Stimulated activated CD8-positive, alpha-beta memory T cell treated with anti-CD3 and anti-CD28 coated beads, Interleukin-4, amount 100 ng/mL, for 24 hours (primary cell): Measurements from ENCODE around the gene ALDH3A2.
"Not testable (repeated sequence)": the region's sequence is repeated elsewhere in the genome, so short reads cannot be mapped to it uniquely, and the experiment has no call there.

ENCODE experiments used
- DNase-seq: peaks from one replicate; pipeline ENCODE4 v3.0.0-alpha.2; 2020; ENCODE audit warnings: low read depth

The ALDH3A2 gene

GRCh38 chr17:19651451-19652238, 3.1 kb downstream of the ALDH3A2 start:
- no peak for DNase-seq

GRCh38 chr17:19652595-19652994, 4.0 kb downstream of the ALDH3A2 start:
- no peak for DNase-seq

- no peak for DNase-seq
Measured at GRCh38 chr17:19654342-19654886, 5.9 kb downstream of the ALDH3A2 start.

GRCh38 chr17:19654896-19655295, 6.3 kb downstream of the ALDH3A2 start:
- DNase-seq = no peak

DNA sequence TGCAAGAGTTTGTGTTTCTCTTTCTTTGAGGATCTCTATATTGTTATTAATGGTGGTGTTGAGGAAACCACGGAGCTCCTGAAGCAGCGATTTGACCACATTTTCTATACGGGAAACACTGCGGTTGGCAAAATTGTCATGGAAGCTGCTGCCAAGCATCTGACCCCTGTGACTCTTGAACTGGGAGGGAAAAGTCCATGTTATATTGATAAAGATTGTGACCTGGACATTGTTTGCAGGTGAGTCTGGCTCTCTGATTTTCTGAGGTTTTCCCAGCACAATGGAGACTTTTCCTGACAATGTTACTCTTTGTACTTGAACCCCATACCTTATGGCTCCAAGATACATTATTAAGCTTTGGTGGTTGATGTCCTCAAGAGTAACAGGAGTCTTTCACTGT, 7.8 kb downstream of the ALDH3A2 start:
- DNase-seq = no peak

GRCh38 chr17:19656851-19657581, 8.5 kb downstream of the ALDH3A2 start:
- no peak for DNase-seq

DNA sequence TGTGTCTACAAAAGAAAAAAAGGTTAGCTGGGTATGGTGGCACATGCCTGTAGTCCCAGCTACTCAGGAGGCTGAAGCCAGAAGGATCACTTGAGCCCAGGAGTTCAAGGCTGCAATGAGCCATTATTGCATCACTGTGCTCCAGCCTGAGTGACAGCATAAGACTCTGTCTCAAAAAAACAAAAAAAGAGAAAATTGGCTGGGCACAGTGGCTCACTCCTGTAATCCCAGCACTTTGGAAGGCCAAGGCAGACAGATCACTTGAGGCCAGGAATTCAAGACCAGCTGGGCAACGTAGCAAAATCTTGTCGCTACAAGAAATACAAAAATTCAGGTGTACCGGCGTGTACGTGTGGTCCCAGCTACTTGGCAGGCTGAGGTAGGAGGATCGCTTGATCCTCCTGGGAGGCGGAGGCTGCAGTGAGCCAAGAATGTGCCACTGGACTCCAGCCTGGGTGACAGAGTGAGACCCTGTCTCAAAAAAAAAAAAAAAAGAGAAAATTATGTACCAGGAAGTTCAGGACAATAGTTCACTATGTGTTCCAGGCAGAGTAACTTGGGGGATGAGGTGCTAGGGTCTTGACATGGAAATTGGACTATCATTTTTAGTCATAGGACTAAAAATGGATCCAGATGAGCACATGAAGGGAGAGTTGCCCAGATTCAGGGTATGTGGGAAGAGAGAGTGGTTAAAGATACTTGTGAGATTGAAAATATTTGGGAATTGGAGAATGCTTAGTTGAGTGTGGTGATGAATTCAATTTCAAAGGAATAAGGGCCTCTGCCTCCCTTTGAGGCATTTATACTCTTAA, 11.0 kb downstream of the ALDH3A2 start:
- DNase-seq = no peak

GRCh38 chr17:19660219-19660870, 11.8 kb downstream of the ALDH3A2 start:
- no peak for DNase-seq

DNA sequence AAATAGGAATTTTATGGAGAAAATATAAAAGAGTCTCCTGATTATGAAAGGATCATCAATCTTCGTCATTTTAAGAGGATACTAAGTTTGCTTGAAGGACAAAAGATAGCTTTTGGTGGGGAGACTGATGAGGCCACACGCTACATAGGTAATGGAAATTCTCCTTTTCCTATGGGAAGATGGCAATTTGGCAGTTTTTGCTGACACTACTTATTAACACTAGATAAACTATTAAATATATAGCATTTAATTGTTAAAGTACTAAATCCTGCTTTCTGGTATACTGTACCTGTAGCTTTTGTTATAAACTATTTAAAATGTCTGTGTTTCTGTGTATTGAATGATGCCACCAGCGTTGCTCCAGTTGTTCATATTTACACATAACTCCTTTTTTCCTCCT, 12.6 kb downstream of the ALDH3A2 start:
- no peak for DNase-seq

DNA sequence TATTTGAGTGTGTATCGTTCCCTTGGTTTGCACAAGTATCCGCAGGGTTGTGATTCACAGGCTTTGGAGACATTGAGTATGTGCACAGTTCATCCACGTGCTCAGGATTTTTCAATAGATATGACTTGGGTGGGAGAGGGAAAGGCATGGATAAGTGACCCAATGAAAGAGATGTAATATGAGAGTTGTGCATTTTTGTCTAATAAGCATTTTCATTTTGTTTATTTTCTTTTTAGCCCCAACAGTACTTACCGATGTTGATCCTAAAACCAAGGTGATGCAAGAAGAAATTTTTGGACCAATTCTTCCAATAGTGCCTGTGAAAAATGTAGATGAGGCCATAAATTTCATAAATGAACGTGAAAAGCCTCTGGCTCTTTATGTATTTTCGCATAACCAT, 14.5 kb downstream of the ALDH3A2 start:
- no peak for DNase-seq

- no peak for DNase-seq
Measured at GRCh38 chr17:19664136-19664820, 15.7 kb downstream of the ALDH3A2 start.

DNA sequence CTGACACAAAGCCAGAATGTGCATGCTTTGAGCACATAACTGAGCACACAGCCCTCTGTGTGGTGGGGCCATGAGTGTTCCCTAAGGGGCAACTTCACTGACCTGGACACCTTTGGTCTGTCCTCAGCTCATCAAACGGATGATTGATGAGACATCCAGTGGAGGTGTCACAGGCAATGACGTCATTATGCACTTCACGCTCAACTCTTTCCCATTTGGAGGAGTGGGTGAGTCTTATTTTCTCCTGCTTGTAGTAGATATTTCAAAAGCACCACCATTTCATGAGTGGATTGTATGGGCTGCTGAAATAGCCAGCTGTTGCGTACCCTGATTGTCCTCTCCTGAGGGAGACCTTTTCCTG, 16.2 kb downstream of the ALDH3A2 start:
- DNase-seq = no peak

GRCh38 chr17:19669680-19670079, 21.1 kb downstream of the ALDH3A2 start:
- DNase-seq = not testable (repeated sequence)

DNA sequence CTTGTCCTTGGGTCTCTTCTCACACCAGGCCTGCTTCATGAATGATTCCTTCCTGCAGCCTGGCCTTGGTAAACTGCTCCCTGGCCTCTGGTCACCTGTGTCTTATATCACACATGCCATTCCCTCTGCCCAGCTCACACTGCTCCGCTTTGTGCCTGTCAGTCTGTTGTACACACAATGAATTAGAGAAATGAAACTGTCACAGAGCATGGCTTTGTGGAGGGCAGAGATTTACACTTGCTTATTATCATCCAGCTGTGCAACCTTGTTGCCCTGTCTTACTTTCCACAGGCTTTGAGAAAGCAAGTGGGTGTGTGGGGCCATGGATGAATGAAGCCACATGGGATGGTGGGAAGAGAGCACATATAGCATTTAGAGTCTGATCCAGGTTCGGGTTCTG, 22.4 kb downstream of the ALDH3A2 start:
- DNase-seq = no peak

GRCh38 chr17:19671433-19671832, 22.9 kb downstream of the ALDH3A2 start:
- DNase-seq = no peak

DNA sequence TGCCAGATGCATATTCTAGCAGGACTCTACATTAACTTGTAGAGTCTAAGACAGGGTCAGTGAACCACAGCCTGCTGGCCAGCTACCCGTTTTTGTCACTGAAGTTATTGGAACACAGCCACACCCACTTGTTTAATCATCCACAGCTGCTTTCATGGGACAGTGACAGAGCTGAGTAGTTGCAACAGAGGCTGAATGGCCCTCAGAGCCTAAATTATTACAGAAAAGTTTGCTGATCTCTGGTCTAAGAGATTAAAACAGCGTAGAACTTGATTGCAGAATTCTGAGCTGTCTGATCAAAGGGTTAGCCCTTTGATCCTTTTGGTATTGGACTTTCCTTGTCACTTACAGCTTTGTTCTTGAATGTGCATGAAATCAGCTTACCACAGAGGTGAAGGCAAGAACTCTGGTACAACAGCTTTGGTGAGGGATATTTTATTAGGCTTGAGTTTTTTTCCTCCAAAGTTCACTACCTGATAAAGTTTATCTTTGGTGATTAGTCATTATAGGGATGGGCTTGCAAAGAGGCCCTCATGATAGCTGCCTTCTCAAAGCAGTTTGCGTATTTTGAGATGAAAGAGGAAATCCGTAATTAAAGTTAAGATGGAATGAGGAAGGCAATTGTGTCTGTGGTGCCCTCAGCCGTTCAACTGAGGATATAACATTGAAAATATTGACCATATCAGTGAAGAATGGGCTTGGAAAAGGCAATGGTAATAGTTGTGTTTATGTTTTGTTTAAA, 23.6 kb downstream of the ALDH3A2 start:
- DNase-seq = no peak

DNA sequence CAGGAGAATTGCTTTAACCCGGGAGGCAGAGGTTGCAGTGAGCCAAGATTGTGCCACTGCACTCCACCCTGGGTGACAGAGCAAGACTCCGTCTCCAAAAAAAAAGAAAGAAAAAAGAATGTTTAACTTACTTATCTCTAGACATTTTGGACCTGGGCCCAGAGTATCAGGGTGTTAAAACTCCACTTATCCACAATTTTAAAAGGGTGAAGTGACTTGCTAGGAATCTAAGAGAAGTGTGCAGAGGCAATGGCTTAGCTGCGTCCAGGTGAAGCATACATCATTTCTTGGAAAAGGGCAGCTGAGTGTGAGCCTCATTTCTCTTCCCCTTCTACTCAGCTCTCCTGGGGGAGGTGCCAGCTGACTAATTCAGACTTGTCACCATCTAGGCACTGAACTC, 25.1 kb downstream of the ALDH3A2 start:
- no peak for DNase-seq

- DNase-seq = no peak
Measured at GRCh38 chr17:19676896-19677295, 28.3 kb downstream of the ALDH3A2 start.

DNA sequence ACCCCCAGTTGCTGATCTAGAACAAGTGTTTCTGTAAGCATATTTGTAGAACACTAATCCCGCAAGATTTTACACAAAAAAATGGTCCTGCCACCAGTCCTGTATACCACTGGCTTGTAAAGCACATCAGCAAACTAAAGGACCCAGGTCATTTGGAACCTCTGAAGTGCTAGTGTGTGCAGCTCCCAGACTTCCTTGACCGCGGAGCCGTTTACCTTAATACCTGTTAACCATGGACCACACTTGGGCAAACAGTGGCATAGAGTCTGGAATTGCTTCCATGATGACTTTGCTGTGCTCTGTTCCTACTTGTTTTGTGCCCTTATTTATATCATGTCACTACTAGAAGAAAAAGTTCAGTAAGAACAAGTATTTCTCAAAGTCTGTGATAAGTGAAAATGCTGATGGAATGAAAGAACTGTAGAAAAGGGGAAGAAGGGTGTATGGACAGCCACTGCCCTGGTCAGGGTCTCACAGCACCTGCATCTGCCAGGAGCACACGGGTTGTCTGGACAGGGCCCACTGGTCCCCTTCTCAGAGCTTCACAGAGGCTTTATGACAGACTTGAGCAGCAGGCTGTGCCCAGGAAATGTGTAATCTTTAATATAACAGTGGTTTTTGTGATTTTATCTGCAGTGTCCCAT, 29.3 kb downstream of the ALDH3A2 start:
- no peak for DNase-seq
